ENCODE measurements around the gene MINDY1.

The MINDY1 gene

DNA sequence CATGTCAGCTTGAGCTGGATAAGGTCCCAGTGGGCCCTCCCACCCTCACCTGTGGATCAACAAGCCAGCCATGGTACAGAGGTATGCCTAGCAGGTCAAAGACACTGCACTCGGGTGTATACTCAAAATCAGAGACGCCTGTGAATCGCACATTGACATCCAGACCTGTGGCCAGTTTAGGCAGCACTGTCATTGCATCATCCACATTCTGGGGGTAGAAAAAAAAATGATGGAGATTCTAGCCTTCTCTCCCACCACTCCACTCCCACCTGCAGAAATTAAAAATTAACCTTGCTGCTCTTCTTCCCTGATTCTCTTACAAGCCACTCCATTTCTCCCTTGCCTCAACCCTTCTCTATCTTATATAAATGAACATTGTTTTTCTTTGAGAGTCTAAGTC is 6.3 kb downstream of the MINDY1 start:
- no peaks in the 10 kb centered on the region for H3K9me3 ChIP-seq
- H3K4me1 ChIP-seq, result peaks cover 0 to 35% (median 25%) of the 10 kb centered on the region in 4 donors
- intact Hi-C loops (cut with DNase I; ENCODE audit: low total_unique reads), result loop anchor here (10.0 kb wide), 1 partner anchor 446 kb away; no protein-coding TSS in a partner anchor
- no peak for DNase-seq
- peaks cover 19 to 58% (median 53%) of the 10 kb centered on the region in 3 donors for H3K36me3 ChIP-seq
- H3K27me3 ChIP-seq, result no peaks in the 10 kb centered on the region
- TF ChIP-seq, protein P1, sequence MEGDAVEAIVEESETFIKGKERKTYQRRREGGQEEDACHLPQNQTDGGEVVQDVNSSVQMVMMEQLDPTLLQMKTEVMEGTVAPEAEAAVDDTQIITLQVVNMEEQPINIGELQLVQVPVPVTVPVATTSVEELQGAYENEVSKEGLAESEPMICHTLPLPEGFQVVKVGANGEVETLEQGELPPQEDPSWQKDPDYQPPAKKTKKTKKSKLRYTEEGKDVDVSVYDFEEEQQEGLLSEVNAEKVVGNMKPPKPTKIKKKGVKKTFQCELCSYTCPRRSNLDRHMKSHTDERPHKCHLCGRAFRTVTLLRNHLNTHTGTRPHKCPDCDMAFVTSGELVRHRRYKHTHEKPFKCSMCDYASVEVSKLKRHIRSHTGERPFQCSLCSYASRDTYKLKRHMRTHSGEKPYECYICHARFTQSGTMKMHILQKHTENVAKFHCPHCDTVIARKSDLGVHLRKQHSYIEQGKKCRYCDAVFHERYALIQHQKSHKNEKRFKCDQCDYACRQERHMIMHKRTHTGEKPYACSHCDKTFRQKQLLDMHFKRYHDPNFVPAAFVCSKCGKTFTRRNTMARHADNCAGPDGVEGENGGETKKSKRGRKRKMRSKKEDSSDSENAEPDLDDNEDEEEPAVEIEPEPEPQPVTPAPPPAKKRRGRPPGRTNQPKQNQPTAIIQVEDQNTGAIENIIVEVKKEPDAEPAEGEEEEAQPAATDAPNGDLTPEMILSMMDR (IDR thresholded peaks at IDR 0.05), result no peak
- no peak overlapping the region for H3K4me3 ChIP-seq
- H3K27ac ChIP-seq, result no peak overlapping the region

DNA sequence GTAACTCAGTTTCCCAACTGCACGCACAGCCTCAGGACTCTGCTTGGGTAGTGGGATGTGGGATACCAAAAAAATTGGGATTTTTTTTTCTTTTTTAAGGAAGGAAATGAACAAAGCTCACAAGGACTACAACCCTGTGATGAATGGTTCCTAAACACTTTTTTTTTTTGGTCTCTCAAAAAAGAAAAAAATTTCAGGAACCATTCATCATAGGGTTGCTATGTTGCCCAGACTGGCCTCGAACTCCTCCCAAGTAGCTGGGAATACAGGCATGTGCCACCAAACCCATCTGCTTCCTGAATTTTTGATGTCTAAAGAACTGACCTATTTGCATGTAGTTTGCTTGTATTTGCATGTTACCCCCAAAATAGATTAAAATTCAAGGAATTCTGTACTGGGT is 6.8 kb downstream of the MINDY1 start:
- TF ChIP-seq, protein P1 (IDR thresholded peaks at IDR 0.05), result no peak
- H3K4me1 ChIP-seq, result peaks cover 0 to 30% (median 20%) of the 10 kb centered on the region in 4 donors

DNA sequence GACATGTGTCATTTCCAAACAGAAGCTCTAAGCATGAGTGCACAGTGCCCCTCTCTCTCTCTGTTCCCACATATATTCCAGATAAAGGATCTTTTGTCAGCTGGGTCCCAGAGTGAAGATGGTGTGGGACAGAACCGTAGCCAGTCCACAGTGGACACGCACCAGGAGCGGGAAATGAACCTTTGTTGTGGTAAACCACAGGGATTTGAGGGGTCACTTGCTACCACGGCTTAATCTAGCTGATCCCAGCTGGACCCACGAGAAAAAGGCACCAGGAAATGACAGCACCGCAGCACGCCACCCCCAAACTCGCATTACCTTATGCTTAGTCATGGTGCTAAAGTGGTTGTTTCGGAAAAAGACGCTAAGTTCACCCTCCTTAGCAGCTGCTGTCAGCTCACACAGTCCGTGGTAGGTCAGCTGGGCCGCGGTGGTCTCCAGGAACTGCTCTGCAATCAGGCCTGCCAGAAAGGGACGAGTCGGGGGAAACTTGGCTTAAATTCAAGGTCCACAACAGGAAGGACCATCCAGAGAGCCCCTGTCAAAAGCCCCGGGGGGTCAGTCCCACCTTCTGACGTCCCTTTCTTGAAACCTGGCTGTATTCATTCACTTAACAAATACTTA is 7.5 kb downstream of the MINDY1 start:
- no peak overlapping the region for H3K27ac ChIP-seq
- H3K4me3 ChIP-seq, result no peak overlapping the region
- intact Hi-C loops (cut with DNase I; ENCODE audit: low total_unique reads), result no loop called here
- peaks cover 19 to 58% (median 53%) of the 10 kb centered on the region in 3 donors for H3K36me3 ChIP-seq
- no peaks in the 10 kb centered on the region for H3K27me3 ChIP-seq
- no peak for DNase-seq
- TF ChIP-seq, protein P1 (IDR thresholded peaks at IDR 0.05), result no peak
- H3K4me1 ChIP-seq, result peaks cover 0 to 22% (median 13%) of the 10 kb centered on the region in 4 donors
- no peaks in the 10 kb centered on the region for H3K9me3 ChIP-seq

More for the DNA sequence above, 6.8 kb downstream of the MINDY1 start:
- Histone ChIP-seq H3K9me3 (no peaks in the 10 kb centered on the region), H3K36me3 (peaks cover 19 to 58% (median 53%) of the 10 kb centered on the region in 3 donors), H3K4me3 (no peak overlapping the region), H3K27ac (no peak overlapping the region), H3K27me3 (no peaks in the 10 kb centered on the region)
- no peak for DNase-seq
- intact Hi-C loops (cut with DNase I; ENCODE audit: low total_unique reads), result loop anchor here (10.0 kb wide), 1 partner anchor 445 kb away; no protein-coding TSS in a partner anchor

DNA sequence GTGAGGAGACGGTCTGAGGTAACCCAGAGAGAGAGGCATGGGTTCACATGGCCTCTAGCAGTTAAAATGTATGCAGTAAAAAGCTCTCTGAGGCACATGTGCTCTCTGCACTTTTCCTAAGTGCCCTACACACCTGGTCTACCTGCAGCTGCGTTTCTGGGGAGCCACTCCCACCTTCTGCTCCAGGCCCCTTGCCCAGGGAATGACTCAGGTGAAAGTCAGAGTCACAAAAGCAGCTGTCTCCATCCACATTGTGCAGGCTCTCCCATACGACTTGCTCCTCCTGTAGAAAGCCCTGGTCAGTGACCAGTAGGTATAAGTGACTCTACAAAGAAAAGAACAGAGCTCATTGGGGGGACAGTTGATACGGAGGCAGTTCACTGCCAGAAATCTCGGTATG is 8.8 kb downstream of the MINDY1 start:
- Histone ChIP-seq H3K9me3 (no peaks in the 10 kb centered on the region), H3K27me3 (no peaks in the 10 kb centered on the region), H3K27ac (no peak overlapping the region), H3K4me3 (no peak overlapping the region), H3K4me1 (peaks cover 0 to 10% (median 3%) of the 10 kb centered on the region in 4 donors), H3K36me3 (peaks cover 19 to 58% (median 53%) of the 10 kb centered on the region in 3 donors)
- no peak for DNase-seq
- intact Hi-C loops (cut with DNase I; ENCODE audit: low total_unique reads), result no loop called here
- TF ChIP-seq, protein P1 (IDR thresholded peaks at IDR 0.05), result no peak

DNA sequence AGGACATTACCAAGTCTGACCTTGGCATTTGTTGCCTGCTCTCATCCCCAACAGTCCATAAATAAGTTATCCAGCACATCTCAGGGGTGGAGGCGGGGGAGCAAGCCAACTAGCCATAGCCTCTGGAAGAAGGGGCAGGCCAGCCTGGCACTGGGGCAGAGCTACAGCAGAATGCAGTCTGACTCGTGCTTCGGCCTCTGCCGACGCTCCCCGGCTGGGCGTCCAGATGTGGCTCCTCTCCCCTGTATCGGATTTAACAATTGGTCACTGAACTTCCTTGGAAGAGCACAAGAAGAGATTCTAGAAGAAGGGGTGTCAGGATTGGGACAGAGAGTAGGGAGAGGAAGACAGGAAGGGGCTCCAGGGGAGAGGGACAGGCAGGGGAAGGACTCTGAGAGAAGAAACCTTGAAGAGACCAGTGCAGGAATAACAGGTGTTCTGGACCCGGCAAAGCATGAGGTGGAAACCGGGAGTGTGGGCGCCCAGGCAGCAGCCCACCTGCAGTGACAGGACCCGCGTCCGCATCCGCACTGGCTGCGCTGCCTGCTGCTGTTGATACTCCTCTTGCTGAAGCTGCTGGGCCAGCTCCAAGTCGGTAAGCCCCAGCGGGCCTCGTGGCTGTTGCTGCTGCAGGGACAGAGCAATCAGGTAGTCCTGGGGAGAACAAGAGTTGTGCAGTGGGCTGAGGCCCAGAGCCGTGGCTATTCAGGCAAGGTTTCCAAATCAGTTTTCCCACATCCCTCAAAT is 9.4 kb downstream of the MINDY1 start:
- DNase-seq, result no peak
- Histone ChIP-seq H3K9me3 (no peaks in the 10 kb centered on the region), H3K27me3 (no peaks in the 10 kb centered on the region), H3K27ac (no peak overlapping the region), H3K4me1 (peaks cover 0 to 6% (median 3%) of the 10 kb centered on the region in 4 donors), H3K4me3 (no peak overlapping the region), H3K36me3 (peaks cover 19 to 56% (median 51%) of the 10 kb centered on the region in 3 donors)
- intact Hi-C loops (cut with DNase I; ENCODE audit: low total_unique reads), result no loop called here
- TF ChIP-seq, protein P1 (IDR thresholded peaks at IDR 0.05), result no peak
